ENCODE results near the gene EIF2S1. TPM values are rescaled to one million over a fixed set of nuclear protein-coding genes. Genes with fewer than 3 reads are reported as not detected.

Gene EIF2S1
- total and polyA plus RNA-seq, 2 of the 13 experiments (the other 11 are each of a cell fraction or from before 2014, with no cell fraction given) = 49.1 to 246 TPM

DNA sequence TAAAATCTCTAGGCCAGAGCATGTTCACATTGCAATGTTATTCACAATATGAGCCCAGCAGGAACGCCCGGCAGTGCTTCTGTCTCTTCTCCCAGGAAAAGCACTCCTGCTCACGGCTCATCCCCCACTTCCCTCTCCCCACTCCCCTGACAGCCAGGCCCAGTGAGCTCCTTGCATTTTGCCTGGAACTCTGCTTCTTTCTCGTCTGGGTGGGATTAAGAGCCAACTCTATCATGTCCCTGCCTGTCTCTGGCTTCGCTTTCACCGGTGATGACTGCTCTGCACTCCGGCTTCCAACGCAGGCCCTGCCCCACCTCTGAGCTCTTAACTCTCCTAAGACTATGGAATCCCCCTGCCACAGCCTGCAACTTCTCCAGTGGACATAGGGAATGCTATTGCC is 49.3 kb downstream of the EIF2S1 start:
- Histone ChIP-seq H3K27me3 (ENCODE audit: control insufficient read depth in 1 of 2, insufficient read depth in 2 of 2, low read length in 2 of 2) (no peaks in the 10 kb centered on the region), H3K4me1 (ENCODE audit: insufficient read depth, low read length) (peaks cover 20% of the 10 kb centered on the region), H3K4me2 (ENCODE audit: low read depth, low read length) (no peak overlapping the region), H3K79me2 (ENCODE audit: insufficient read depth, low read length) (no peaks in the 10 kb centered on the region), H3K9ac (ENCODE audit: insufficient read depth, low read depth, low read length) (no peak overlapping the region), H3K36me3 (replicated peaks in 1 of 2; ENCODE audit: control insufficient read depth in 1 of 2, insufficient read depth in 2 of 2, low read length in 2 of 2) (no peaks in the 10 kb centered on the region), H4K20me1 (ENCODE audit: insufficient read depth, low read length) (no peaks in the 10 kb centered on the region), H3K27ac (ENCODE audit: extremely low read length, insufficient read depth, low read length) (no peak overlapping the region), H3K9me3 (ENCODE audit: low read length) (no peaks in the 10 kb centered on the region), H3K4me3 (replicated peaks in 1 of 3; ENCODE audit: insufficient read depth in 1 of 3, low read depth in 2 of 3, low read length in 3 of 3) (no peak overlapping the region), H2AFZ (ENCODE audit: low read length) (no peak overlapping the region)
- in situ Hi-C loops (cut with HindIII; ENCODE audit: extremely low pct_ligation_motif_present, low pct_unique_long_range_greater_than_20kb) (no loop called here), intact Hi-C loops (cut with micrococcal nuclease; ENCODE audit: unreplicated experiment) (no loop called here)
- no peak for DNase-seq (ENCODE audit: low spot score)
- no TSS peak for BruUV-seq (replicated peaks)
- ChIA-PET CTCF (ENCODE audit: low intra/inter-chr PET ratio, low total read pairs) (no interaction called here), POLR2A (no interaction called here)
- FAIRE-seq = no peak
- 57% methylated on average over 8 of the region's 8 CpGs for WGBS (ENCODE audit: low lambda C conversion rate)
- peak; percentile 13; the same call in 2 of the 3 replicates for ATAC-seq
- TF ChIP-seq NBN (conservative IDR thresholded peaks at IDR 0.05) = no peak

DNA sequence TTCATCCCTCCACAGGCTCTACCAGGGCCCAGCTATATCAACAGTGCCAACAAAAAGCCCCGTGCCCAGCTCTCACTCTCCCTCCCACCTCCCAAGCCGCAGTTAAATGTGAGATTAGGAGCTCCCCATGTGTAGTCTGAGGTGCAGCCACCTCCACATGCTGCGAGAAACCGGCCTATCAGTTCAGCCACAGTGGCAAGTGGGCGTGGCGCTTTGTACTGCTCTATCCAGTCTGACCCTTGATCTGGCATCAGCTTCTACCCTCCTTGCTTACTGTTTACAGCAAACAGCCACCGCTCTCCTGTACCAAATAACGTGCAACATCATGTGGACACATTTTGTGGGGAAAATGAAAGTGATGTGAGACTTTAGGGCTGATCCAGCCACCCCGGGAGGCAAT is 50.2 kb downstream of the EIF2S1 start:
- Histone ChIP-seq H3K9me3 (ENCODE audit: low read length) (no peaks in the 10 kb centered on the region), H3K79me2 (ENCODE audit: insufficient read depth, low read length) (no peaks in the 10 kb centered on the region), H3K4me2 (ENCODE audit: low read depth, low read length) (peak overlapping the region; percentile 36), H3K4me3 (replicated peaks in 1 of 3; ENCODE audit: insufficient read depth in 1 of 3, low read depth in 2 of 3, low read length in 3 of 3) (no peak overlapping the region), H3K27ac (ENCODE audit: extremely low read length, insufficient read depth, low read length) (no peak overlapping the region), H4K20me1 (ENCODE audit: insufficient read depth, low read length) (no peaks in the 10 kb centered on the region), H3K27me3 (ENCODE audit: control insufficient read depth in 1 of 2, insufficient read depth in 2 of 2, low read length in 2 of 2) (no peaks in the 10 kb centered on the region), H3K36me3 (replicated peaks in 1 of 2; ENCODE audit: control insufficient read depth in 1 of 2, insufficient read depth in 2 of 2, low read length in 2 of 2) (no peaks in the 10 kb centered on the region), H3K4me1 (ENCODE audit: insufficient read depth, low read length) (peaks cover 20% of the 10 kb centered on the region), H3K9ac (ENCODE audit: insufficient read depth, low read depth, low read length) (no peak overlapping the region), H2AFZ (ENCODE audit: low read length) (no peak overlapping the region)
- POLR2A ChIA-PET = no interaction called here
- ATAC-seq (peak; percentile 79), FAIRE-seq (no peak), DNase-seq (ENCODE audit: low spot score) (no peak)
- in situ Hi-C loops (cut with HindIII; ENCODE audit: extremely low pct_ligation_motif_present, low pct_unique_long_range_greater_than_20kb) (no loop called here), intact Hi-C loops (cut with micrococcal nuclease; ENCODE audit: unreplicated experiment) (no loop called here)
- CTCF ChIA-PET (ENCODE audit: low intra/inter-chr PET ratio, low total read pairs) = no interaction called here
- no TSS peak for BruUV-seq (replicated peaks)
- WGBS (ENCODE audit: low lambda C conversion rate) = 42% methylated on average over 7 of the region's 9 CpGs
- TF ChIP-seq SALL1 (CRISPR knock-in tag; IDR thresholded peaks at IDR 0.05) (no peak), FOXP1 (IDR thresholded peaks at IDR 0.05) (no peak), FOXP1 (CRISPR knock-in tag; IDR thresholded peaks at IDR 0.05) (peak; percentile 34; the same call in 1 of the 2 replicates), ZNF790 (CRISPR knock-in tag; IDR thresholded peaks at IDR 0.05; ENCODE audit: borderline replicate concordance) (no peak), ZNF335 (CRISPR knock-in tag; IDR thresholded peaks at IDR 0.05) (no peak)
- TF ChIP-seq, protein P1, sequence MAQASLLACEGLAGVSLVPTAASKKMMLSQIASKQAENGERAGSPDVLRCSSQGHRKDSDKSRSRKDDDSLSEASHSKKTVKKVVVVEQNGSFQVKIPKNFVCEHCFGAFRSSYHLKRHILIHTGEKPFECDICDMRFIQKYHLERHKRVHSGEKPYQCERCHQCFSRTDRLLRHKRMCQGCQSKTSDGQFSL (CRISPR knock-in tag; IDR thresholded peaks at IDR 0.05) = no peak
